HepG2 (cell line): ENCODE results near the gene GLTPD2. TPM values are rescaled to one million over a fixed set of nuclear protein-coding genes. Genes with fewer than 3 reads are reported as not detected.

ENCODE experiments used
- ASH2L ChIP-seq: fragments of 300-600, 200-600 bp; sonication (generic); IDR thresholded peaks from 2 replicates; pipeline ENCODE4 v1.7.0; 2017; ENCODE audit warnings: low read depth, mild to moderate bottlenecking, moderate library complexity, mixed read lengths, low read length; ENCODE audit not compliant: insufficient read length
- CCAR2 ChIP-seq: fragments of 200-400 bp; formaldehyde crosslinking; optimal IDR thresholded peaks from 2 replicates; pipeline ENCODE3; 2018; ENCODE audit warnings: low read depth, mild to moderate bottlenecking, low read length, moderate library complexity
- CSRNP1 ChIP-seq: sonication (generic); formaldehyde crosslinking; IDR thresholded peaks from 2 replicates; pipeline ENCODE4 v1.8.1; 2023; ENCODE audit warnings: mild to moderate bottlenecking, missing genetic modification reagents
- FOXO4 ChIP-seq: sonication (generic); formaldehyde crosslinking; conservative IDR thresholded peaks from 2 replicates; pipeline ENCODE4 v1.8.1; 2023; ENCODE audit warnings: missing genetic modification reagents
- HDAC1 ChIP-seq: sonication (generic); formaldehyde crosslinking; IDR thresholded peaks from 2 replicates; pipeline ENCODE4 v1.5.1; 2020; ENCODE audit warnings: mild to moderate bottlenecking, missing genetic modification reagents
- KAT8 ChIP-seq: IDR thresholded peaks from 2 replicates; pipeline ENCODE4 v1.6.1; 2016; ENCODE audit warnings: missing genetic modification reagents, missing compliant biosample characterization
- KDM3A ChIP-seq: IDR thresholded peaks from 2 replicates; pipeline ENCODE4 v1.6.1; 2018; ENCODE audit warnings: low read depth, missing compliant biosample characterization
- KLF11 ChIP-seq: IDR thresholded peaks from 2 replicates; pipeline ENCODE4 v1.6.1; 2016; ENCODE audit warnings: missing compliant biosample characterization
- MTA1 ChIP-seq: sonication (generic); formaldehyde crosslinking; IDR thresholded peaks from 2 replicates; pipeline ENCODE4 v1.4.0; 2020; ENCODE audit warnings: missing genetic modification reagents, mild to moderate bottlenecking, borderline replicate concordance
- NRL ChIP-seq: sonication (generic); formaldehyde crosslinking; IDR thresholded peaks from 2 replicates; pipeline ENCODE4 v1.5.0; 2020; ENCODE audit warnings: missing genetic modification reagents, mild to moderate bottlenecking, moderate library complexity, borderline replicate concordance
- PHB2 ChIP-seq: fragments of 450-650 bp; IDR thresholded peaks from 2 replicates; pipeline ENCODE4 v1.6.1; 2018; ENCODE audit not compliant: partially characterized antibody
- PHF21A ChIP-seq: sonication (generic); formaldehyde crosslinking; IDR thresholded peaks from 2 replicates; pipeline ENCODE4 v1.5.0; 2020; ENCODE audit warnings: mild to moderate bottlenecking, missing genetic modification reagents
- POLR2AphosphoS5 ChIP-seq: IDR thresholded peaks from 2 replicates; pipeline ENCODE4 v1.6.1; 2012; ENCODE audit warnings: low read depth, low read length
- PRPF4 ChIP-seq: fragments of 200-400 bp; formaldehyde crosslinking; IDR thresholded peaks from 2 replicates; pipeline ENCODE4 v1.6.1; 2016; ENCODE audit warnings: low read length, low read depth; ENCODE audit not compliant: poor library complexity, severe bottlenecking
- RAD21 ChIP-seq: fragments of 450-650 bp; formaldehyde crosslinking; IDR thresholded peaks from 2 replicates; pipeline ENCODE4 v1.5.0; 2020; ENCODE audit warnings: mild to moderate bottlenecking
- RAD51 ChIP-seq: fragments of 450-650 bp; IDR thresholded peaks from 2 replicates; pipeline ENCODE4 v1.6.1; 2016; ENCODE audit warnings: borderline replicate concordance
- SIX4 ChIP-seq: sonication (generic); formaldehyde crosslinking; IDR thresholded peaks from 2 replicates; pipeline ENCODE4 v1.4.0; 2020; ENCODE audit warnings: missing genetic modification reagents
- THYN1 ChIP-seq: sonication (generic); formaldehyde crosslinking; IDR thresholded peaks from 2 replicates; pipeline ENCODE4 v1.8.1; 2023; ENCODE audit warnings: low read depth, mild to moderate bottlenecking, moderate library complexity, missing genetic modification reagents, borderline replicate concordance
- TMF1 ChIP-seq: sonication (generic); formaldehyde crosslinking; IDR thresholded peaks from 2 replicates; pipeline ENCODE4 v1.8.1; 2022; ENCODE audit warnings: low read depth, missing genetic modification reagents
- ZBTB20 ChIP-seq: sonication (generic); formaldehyde crosslinking; IDR thresholded peaks from 2 replicates; pipeline ENCODE4 v1.8.1; 2023; ENCODE audit warnings: missing genetic modification reagents, low read depth, mild to moderate bottlenecking, borderline replicate concordance
- ZFAT ChIP-seq: sonication (generic); formaldehyde crosslinking; conservative IDR thresholded peaks from 2 replicates; pipeline ENCODE4 v1.8.1; 2023; ENCODE audit warnings: missing genetic modification reagents, inconsistent platforms
- ZMAT3 ChIP-seq: sonication (generic); formaldehyde crosslinking; conservative IDR thresholded peaks from 2 replicates; pipeline ENCODE4 v1.7.0; 2021; ENCODE audit warnings: missing genetic modification reagents
- ZNF251 ChIP-seq: sonication (generic); formaldehyde crosslinking; IDR thresholded peaks from 2 replicates; pipeline ENCODE4 v1.9.0; 2021; ENCODE audit warnings: mild to moderate bottlenecking, missing genetic modification reagents
- ZNF44 ChIP-seq: sonication (generic); formaldehyde crosslinking; IDR thresholded peaks from 2 replicates; pipeline ENCODE4 v1.5.1; 2020; ENCODE audit warnings: mild to moderate bottlenecking, missing genetic modification reagents
- polyA plus RNA-seq, 8 experiments: library from polyadenylated mRNA; depleted of rRNA in 3 of 8; stranded (reverse) in 7 of 8; unstranded in 1 of 8; fragments of >200 nt; fragmentation: Illumina TruSeq in 4 of 8; extraction: Trizol in 4 of 8; gene quantifications; 2 replicates each; pipeline versions ENCODE4 v1.2.1 to v1.2.3, GENCODE V29; 2011 to 2016; ENCODE audit warnings: low read depth in 4 of 8, missing spikeins in 1 of 8, mixed read lengths in 1 of 8; ENCODE audit not compliant: insufficient read depth in 1 of 8
- total RNA-seq, 5 experiments: library from RNA; depleted of rRNA; stranded (reverse); fragments of >200 nt; fragmentation: Illumina TruSeq; extraction: Trizol; gene quantifications; 2 replicates each; pipeline ENCODE4 v1.2.3, GENCODE V29; 2016; ENCODE audit warnings: low read depth in 1 of 5
- TF ChIP-seq, protein P1 (sequence below): sonication (generic); formaldehyde crosslinking; conservative IDR thresholded peaks from 2 replicates; pipeline ENCODE4 v1.4.0; 2020; ENCODE audit warnings: mild to moderate bottlenecking, missing genetic modification reagents, moderate library complexity

The GLTPD2 gene
- total and polyA plus RNA-seq, 2 of the 13 experiments (the other 11 are each of a cell fraction or from before 2014, with no cell fraction given): 7.5 to 12.9 TPM

GRCh38 chr17:4789951-4790704, 1.4 kb downstream of the GLTPD2 start (continued):
- TF ChIP-seq FOXO4 (CRISPR knock-in tag) (no peak), TMF1 (CRISPR knock-in tag) (no peak; the same call in 1 of the 2 replicates), KLF11 (no peak), MTA1 (CRISPR knock-in tag) (peak; percentile 59; the same call in 1 of the 2 replicates), HDAC1 (CRISPR knock-in tag) (peak; percentile 58; the same call in 1 of the 2 replicates), CCAR2 (no peak), ZNF251 (no peak), RAD51 (no peak), ZMAT3 (CRISPR knock-in tag) (peak; percentile 75; the same call in 1 of the 2 replicates), SIX4 (no peak), KAT8 (CRISPR knock-in tag) (no peak; the same call in 1 of the 2 replicates), PHF21A (no peak), KDM3A (CRISPR knock-in tag) (no peak; the same call in 1 of the 2 replicates), ZNF44 (CRISPR knock-in tag) (no peak), PRPF4 (no peak), PHB2 (no peak), POLR2AphosphoS5 (peak; percentile 13; the same call in 1 of the 2 replicates), ZFAT (CRISPR knock-in tag) (no peak), CSRNP1 (peak; percentile 78), THYN1 (CRISPR knock-in tag) (no peak), NRL (CRISPR knock-in tag) (no peak), ASH2L (peak; percentile 67), RAD21 (CRISPR knock-in tag) (peak; percentile 98), ZBTB20 (CRISPR knock-in tag) (no peak; the same call in 1 of the 2 replicates)
- TF ChIP-seq, protein P1, sequence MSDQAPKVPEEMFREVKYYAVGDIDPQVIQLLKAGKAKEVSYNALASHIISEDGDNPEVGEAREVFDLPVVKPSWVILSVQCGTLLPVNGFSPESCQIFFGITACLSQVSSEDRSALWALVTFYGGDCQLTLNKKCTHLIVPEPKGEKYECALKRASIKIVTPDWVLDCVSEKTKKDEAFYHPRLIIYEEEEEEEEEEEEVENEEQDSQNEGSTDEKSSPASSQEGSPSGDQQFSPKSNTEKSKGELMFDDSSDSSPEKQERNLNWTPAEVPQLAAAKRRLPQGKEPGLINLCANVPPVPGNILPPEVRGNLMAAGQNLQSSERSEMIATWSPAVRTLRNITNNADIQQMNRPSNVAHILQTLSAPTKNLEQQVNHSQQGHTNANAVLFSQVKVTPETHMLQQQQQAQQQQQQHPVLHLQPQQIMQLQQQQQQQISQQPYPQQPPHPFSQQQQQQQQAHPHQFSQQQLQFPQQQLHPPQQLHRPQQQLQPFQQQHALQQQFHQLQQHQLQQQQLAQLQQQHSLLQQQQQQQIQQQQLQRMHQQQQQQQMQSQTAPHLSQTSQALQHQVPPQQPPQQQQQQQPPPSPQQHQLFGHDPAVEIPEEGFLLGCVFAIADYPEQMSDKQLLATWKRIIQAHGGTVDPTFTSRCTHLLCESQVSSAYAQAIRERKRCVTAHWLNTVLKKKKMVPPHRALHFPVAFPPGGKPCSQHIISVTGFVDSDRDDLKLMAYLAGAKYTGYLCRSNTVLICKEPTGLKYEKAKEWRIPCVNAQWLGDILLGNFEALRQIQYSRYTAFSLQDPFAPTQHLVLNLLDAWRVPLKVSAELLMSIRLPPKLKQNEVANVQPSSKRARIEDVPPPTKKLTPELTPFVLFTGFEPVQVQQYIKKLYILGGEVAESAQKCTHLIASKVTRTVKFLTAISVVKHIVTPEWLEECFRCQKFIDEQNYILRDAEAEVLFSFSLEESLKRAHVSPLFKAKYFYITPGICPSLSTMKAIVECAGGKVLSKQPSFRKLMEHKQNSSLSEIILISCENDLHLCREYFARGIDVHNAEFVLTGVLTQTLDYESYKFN: no peak
